ENCODE measurements around the gene FXYD4. TPM values are rescaled to one million over a fixed set of nuclear protein-coding genes. Genes with fewer than 3 reads are reported as not detected.
A peak's percentile ranks its signal among the peaks of the same experiment; 100 is the strongest.

FXYD4 gene
- total RNA-seq, 1 donor from 2014 or later, result not detected

DNA sequence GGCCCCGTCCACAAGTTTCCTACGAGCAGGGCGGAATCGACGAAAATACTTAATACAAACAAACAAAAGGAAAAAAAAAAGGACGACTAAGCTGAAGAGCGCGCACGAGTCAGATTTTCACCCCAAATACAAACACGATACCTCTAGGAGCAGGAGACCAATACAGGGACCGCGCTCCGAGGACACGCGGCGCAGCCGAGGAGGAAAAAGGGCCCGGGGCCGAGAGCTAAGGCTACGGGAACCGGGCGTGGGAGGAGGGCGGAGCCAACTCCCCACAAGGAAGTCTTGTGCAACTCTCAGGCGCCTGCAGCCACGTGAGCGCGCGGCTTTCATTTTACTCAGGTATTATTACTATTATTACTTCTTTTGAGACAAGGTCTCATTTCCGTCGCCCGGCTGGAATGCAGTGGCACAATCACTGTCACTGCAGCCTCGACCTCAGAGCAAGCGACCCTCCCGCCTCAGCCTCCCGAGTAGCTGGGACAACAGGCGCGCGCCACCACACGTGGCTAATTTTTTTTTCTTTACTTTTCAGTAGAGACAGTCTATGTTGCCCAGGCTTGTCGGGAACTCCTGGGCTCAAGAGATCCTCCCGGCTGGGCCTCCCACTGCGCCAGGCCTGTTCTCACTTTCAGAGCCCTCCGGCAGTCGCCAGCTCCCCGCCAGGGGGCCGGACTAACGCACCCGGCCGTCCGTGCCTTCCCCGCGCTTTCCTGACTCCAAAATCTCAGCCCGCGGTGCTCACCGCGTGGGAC lies 36.3 kb downstream of the FXYD4 start:
- Histone ChIP-seq H3K27me3 (no peaks in the 10 kb centered on the region), H3K4me3 (peak overlapping the region; percentile 62 to 93), H3K27ac (peak overlapping the region; percentile 88), H3K9me3 (no peaks in the 10 kb centered on the region), H3K4me1 (peaks cover 40% of the 10 kb centered on the region), H3K36me3 (no peaks in the 10 kb centered on the region)
- TF ChIP-seq POLR2A (IDR thresholded peaks at IDR 0.05) (peak in 1 of 2 donors; percentile 58), POLR2AphosphoS5 (IDR thresholded peaks at IDR 0.05; ENCODE audit: insufficient read depth in 1 of 2, low read depth in 1 of 2) (peak; percentile 93 to 95), CTCF (IDR thresholded peaks at IDR 0.05) (peak in 1 of 3 experiments; percentile 27)
- peak in 1 of 2 donors; percentile 96 for DNase-seq (ENCODE audit: extremely low spot score in 2 of 2)
- intact Hi-C loops (cut with DNase I), result no loop called here

- DNase-seq (ENCODE audit: extremely low spot score in 2 of 2), result no peak
- intact Hi-C loops (cut with DNase I), result no loop called here
- TF ChIP-seq POLR2A (IDR thresholded peaks at IDR 0.05) (no peak), CTCF (IDR thresholded peaks at IDR 0.05) (no peak), POLR2AphosphoS5 (IDR thresholded peaks at IDR 0.05; ENCODE audit: insufficient read depth in 1 of 2, low read depth in 1 of 2) (no peak)
These were observed 36.9 kb downstream of the FXYD4 start for GRCh38 chr10:43408331-43408709.

DNA sequence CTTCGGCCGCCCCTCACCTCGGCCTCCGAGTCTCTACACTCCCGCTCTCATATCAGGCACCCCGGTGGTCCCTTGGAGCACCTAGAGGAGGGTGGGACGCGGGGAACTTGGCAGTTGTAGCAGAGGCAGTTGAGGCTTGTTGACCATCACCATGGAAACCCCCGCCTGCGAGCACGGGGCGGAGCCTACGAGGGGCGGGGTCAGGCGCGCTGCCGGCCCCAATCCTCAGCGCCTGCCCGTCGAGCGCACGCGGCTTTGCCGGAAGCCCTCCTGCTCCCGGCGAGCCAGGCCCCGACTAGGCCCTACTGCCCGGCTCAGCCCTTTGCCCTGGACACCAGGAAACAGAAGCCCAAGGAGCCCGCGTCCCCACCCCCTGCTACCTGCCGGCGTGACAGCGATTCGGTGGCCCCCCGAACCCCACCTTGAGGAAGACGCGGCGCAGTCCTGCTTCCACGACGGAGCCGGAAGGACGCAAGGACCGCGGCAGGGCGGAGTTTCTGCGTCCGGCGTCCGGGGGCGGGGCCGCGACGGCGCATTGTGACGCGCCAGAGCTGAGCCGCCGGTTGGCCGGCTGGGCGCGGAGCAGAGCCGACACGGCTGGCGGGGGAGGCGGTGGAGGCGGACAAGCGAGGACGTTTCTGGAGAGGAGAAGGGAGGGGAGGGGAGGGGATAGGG lies 37.4 kb downstream of the FXYD4 start, which contains the start of gene HNRNPF:
HNRNPF (minus strand) TSS at position 477 of the 675 bp plus-strand sequence. CDS start 21,302 bp downstream, outside the sequence.
- Histone ChIP-seq H3K9me3 (no peaks in the 10 kb centered on the region), H3K4me3 (peak within 1 kb of the TSS; percentile 62 to 93), H3K27me3 (no peaks in the 10 kb centered on the region), H3K36me3 (no peaks in the 10 kb centered on the region), H3K27ac (peak within 1 kb of the TSS; percentile 88), H3K4me1 (peaks cover 29% of the 10 kb centered on the region)
- intact Hi-C loops (cut with DNase I), result no loop called here
- TF ChIP-seq POLR2AphosphoS5 (IDR thresholded peaks at IDR 0.05; ENCODE audit: insufficient read depth in 1 of 2, low read depth in 1 of 2) (peak; percentile 68 to 99), CTCF (IDR thresholded peaks at IDR 0.05) (no peak), POLR2A (IDR thresholded peaks at IDR 0.05) (peak; percentile 66 to 97)
- DNase-seq (ENCODE audit: extremely low spot score in 2 of 2), result peak in 1 of 2 donors; percentile 98

More at GRCh38 chr10:43408331-43408709, 36.9 kb downstream of the FXYD4 start:
- H3K9me3 ChIP-seq, result no peaks in the 10 kb centered on the region
- peak overlapping the region; percentile 88 for H3K27ac ChIP-seq
- H3K36me3 ChIP-seq, result no peaks in the 10 kb centered on the region
- H3K27me3 ChIP-seq, result no peaks in the 10 kb centered on the region
- H3K4me1 ChIP-seq, result peaks cover 34% of the 10 kb centered on the region
- H3K4me3 ChIP-seq, result peak overlapping the region; percentile 62 to 93

DNA sequence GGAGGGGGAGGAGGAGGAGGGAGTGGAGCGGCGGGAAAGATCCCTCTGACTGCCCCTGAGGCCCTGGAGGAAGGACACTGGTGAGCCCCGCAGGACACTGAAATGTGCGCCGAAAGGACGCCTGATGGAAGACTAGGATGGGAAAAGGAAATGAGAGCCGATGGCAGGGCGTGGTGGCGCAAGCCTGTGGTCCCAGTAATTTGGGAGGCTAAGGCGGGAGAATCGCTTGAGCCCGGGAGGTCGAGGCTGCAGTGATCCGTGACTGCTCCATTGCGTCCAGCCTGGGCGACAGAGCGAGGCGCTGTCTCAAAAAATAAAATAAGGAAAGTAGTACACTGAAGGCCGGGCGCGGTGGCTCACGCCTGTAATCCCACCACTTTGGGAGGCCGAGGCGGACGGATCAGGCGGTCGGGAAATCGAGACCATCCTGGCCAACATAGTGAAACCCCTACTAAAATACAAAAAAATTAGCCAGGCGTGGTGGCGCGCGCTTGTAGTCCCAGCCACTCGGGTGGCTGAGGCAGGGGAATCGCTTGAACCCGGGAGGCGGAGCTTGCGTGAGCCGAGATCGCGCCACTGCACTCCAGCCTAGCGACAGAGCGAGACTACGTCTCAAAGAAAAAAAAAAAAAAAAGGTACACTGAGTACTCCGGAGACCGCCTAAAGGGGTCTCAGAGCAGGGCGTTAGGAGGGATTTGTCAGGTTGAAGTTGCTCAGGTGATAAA lies 38.1 kb downstream of the FXYD4 start:
- intact Hi-C loops (cut with DNase I), result no loop called here
- Histone ChIP-seq H3K36me3 (no peaks in the 10 kb centered on the region), H3K4me3 (peak overlapping the region; percentile 62 to 93), H3K27me3 (no peaks in the 10 kb centered on the region), H3K9me3 (no peaks in the 10 kb centered on the region), H3K27ac (peak overlapping the region; percentile 88), H3K4me1 (peaks cover 22% of the 10 kb centered on the region)
- no peak for DNase-seq (ENCODE audit: extremely low spot score in 2 of 2)
- no peak for TF ChIP-seq POLR2A (IDR thresholded peaks at IDR 0.05)
- TF ChIP-seq CTCF (IDR thresholded peaks at IDR 0.05), result no peak
- TF ChIP-seq POLR2AphosphoS5 (IDR thresholded peaks at IDR 0.05; ENCODE audit: insufficient read depth in 1 of 2, low read depth in 1 of 2), result no peak
